ENCODE results near the gene OSBPL5. TPM values are rescaled to one million over a fixed set of nuclear protein-coding genes. Genes with fewer than 3 reads are reported as not detected.

OSBPL5 gene
- total and polyA plus RNA-seq, 9 of the 15 experiments (the other 6 are each of a cell fraction or from before 2014, with no cell fraction given), result 0.06 to 14.8 (median 3.2) TPM

GRCh38 chr11:3153291-3153861 lies 11.7 kb downstream of the OSBPL5 start:
- Histone ChIP-seq H3K4me3 (no peak overlapping the region), H3K9me1 (ENCODE audit: control insufficient read depth, insufficient read depth, low read length) (peaks cover 6% of the 10 kb centered on the region), H3K4me2 (ENCODE audit: insufficient read depth, low read length) (no peak overlapping the region), H3K9ac (ENCODE audit: insufficient read depth in 1 of 2, low read depth in 2 of 2, low read length in 2 of 2) (peak overlapping the region in 1 of 2 experiments; percentile 85; a peak in 2 of 4 replicates), H3K9me3 (replicated peaks; ENCODE audit: control insufficient read depth, insufficient read depth, low read depth, low read length) (no peaks in the 10 kb centered on the region), H3K27me3 (ENCODE audit: control insufficient read depth in 2 of 2, insufficient read depth in 2 of 2, low read length in 2 of 2) (no peaks in the 10 kb centered on the region), H3K36me3 (ENCODE audit: control insufficient read depth, insufficient read depth, low read length) (no peaks in the 10 kb centered on the region; the same call in 2 of the 3 replicates), H3K4me1 (replicated peaks in 1 of 2; ENCODE audit: control insufficient read depth in 2 of 2, insufficient read depth in 2 of 2, low read length in 2 of 2) (peaks cover 20 to 78% of the 10 kb centered on the region in 2 experiments; a peak in 4 of 5 replicates), H2AFZ (ENCODE audit: low read depth, low read length) (no peak overlapping the region), H4K20me1 (replicated peaks; ENCODE audit: control insufficient read depth, insufficient read depth, low read length) (peaks cover 20% of the 10 kb centered on the region), H3K79me2 (ENCODE audit: control insufficient read depth, insufficient read depth, low read length) (peaks cover 8% of the 10 kb centered on the region; the same call in 1 of the 3 replicates), H3K27ac (ENCODE audit: extremely low read depth, low read depth, low read length) (no peak overlapping the region; the same call in 2 of the 3 replicates)
- no TSS peak for BruUV-seq (replicated peaks)
- ATAC-seq (no peak), DNase-seq (ENCODE audit: extremely low read depth in 1 of 4, low spot score in 3 of 4) (no peak), FAIRE-seq (no peak)
- in situ Hi-C loops (cut with MboI) (no loop called here), intact Hi-C loops (cut with micrococcal nuclease) (no loop called here)
- CTCF ChIA-PET (ENCODE audit: low intra/inter-chr PET ratio), result no interaction called here
- POLR2A ChIA-PET, result interaction anchor here (1.2 kb wide), 1 partner anchor 16 kb away, joined by 3 read pairs; no protein-coding TSS in a partner anchor
- no peak for TF ChIP-seq HDAC3 (IDR thresholded peaks at IDR 0.05; ENCODE audit: borderline replicate concordance, partially characterized antibody)
- no peak for TF ChIP-seq CBX5 (IDR thresholded peaks at IDR 0.05; ENCODE audit: borderline replicate concordance, low read depth)
- TF ChIP-seq MTA2 (IDR thresholded peaks at IDR 0.05; ENCODE audit: low read depth), result no peak
- no peak for TF ChIP-seq CEBPB (tag; IDR thresholded peaks at IDR 0.05)
- TF ChIP-seq SPI1 (IDR thresholded peaks at IDR 0.05; ENCODE audit: borderline replicate concordance, low read depth, low read length), result no peak
- no peak for TF ChIP-seq LCOR (CRISPR knock-in tag; IDR thresholded peaks at IDR 0.05)
- TF ChIP-seq TBL1XR1 (IDR thresholded peaks at IDR 0.05; ENCODE audit: low read length in 2 of 2), result no peak
- no peak for TF ChIP-seq HNRNPUL1 (IDR thresholded peaks at IDR 0.05; ENCODE audit: low read length)
- TF ChIP-seq HDGF (IDR thresholded peaks at IDR 0.05), result no peak
- TF ChIP-seq ZEB2 (IDR thresholded peaks at IDR 0.05), result no peak
- no peak for TF ChIP-seq ZNF444 (CRISPR knock-in tag; IDR thresholded peaks at IDR 0.05)
- TF ChIP-seq SAFB (IDR thresholded peaks at IDR 0.05; ENCODE audit: borderline replicate concordance, low read depth, low read length), result no peak
- no peak for TF ChIP-seq USF1 (CRISPR knock-in tag; IDR thresholded peaks at IDR 0.05)
- TF ChIP-seq ZNF316 (IDR thresholded peaks at IDR 0.05), result no peak
- 89% methylated on average over 13 of the region's 14 CpGs for WGBS (ENCODE audit: insufficient coverage, low coverage, missing lambda C conversion rate)
